B cell (primary cell): ENCODE data around the gene DUSP7. TPM values are rescaled to one million over a fixed set of nuclear protein-coding genes. Genes with fewer than 3 reads are reported as not detected.

Experiments used
- ATAC-seq: fragments of 200-7000 bp; cut with Tn5 transposase; one replicate; pipeline ENCODE4 v1.10.0; 2021; ENCODE audit warnings: low read depth, mild to moderate bottlenecking, moderate number of reproducible peaks, moderate library complexity
- CTCF ChIA-PET: fragments of 350-600 bp; sonication (Branson Sonifier 250); formaldehyde crosslinking; loops from one replicate; lab custom pipeline; 2021; ENCODE audit warnings: antibody characterized with exemption, inconsistent platforms; lab: Charles Lee
- POLR2A ChIA-PET: fragments of 350-600 bp; sonication (Branson Sonifier 250); formaldehyde crosslinking; loops from one replicate; lab custom pipeline; 2021; ENCODE audit warnings: antibody characterized with exemption; lab: Charles Lee
- DNase-seq: peaks from one replicate; pipeline ENCODE4 v3.0.0; 2013
- H2AFZ ChIP-seq: 2 replicates; pipeline ENCODE4 v1.6.1; 2012; ENCODE audit warnings: mild to moderate bottlenecking, low read depth, low read length; ENCODE audit not compliant: insufficient read depth, poor library complexity, severe bottlenecking
- H3K27ac ChIP-seq, 2 donors: 1 replicate in 1 of 2; 2 replicates in 1 of 2; pipeline ENCODE4 v1.5.1; 2012 to 2013; ENCODE audit warnings: low read length in 2 of 2, mild to moderate bottlenecking in 2 of 2, moderate library complexity in 1 of 2
- H3K27me3 ChIP-seq, 4 experiments: fragments of 200-600 bp in 1 of 4; sonication (generic) in 1 of 4; replicated peaks in 1 of 4; 1 replicate in 2 of 4; 2 replicates in 2 of 4; pipeline versions ENCODE4 v1.6.1 to v1.7.0; 2013 to 2016; ENCODE audit warnings: low read length in 3 of 4, mild to moderate bottlenecking in 2 of 4, mixed read lengths in 1 of 4, moderate library complexity in 1 of 4; ENCODE audit not compliant: insufficient read depth in 4 of 4, control insufficient read depth in 3 of 4; ENCODE audit errors: control extremely low read depth in 1 of 4
- H3K36me3 ChIP-seq, 2 experiments: replicated peaks in 1 of 2; 1 replicate in 1 of 2; 2 replicates in 1 of 2; pipeline versions ENCODE4 v1.6.1 to v1.7.1; 2013; ENCODE audit warnings: low read length in 1 of 2; ENCODE audit not compliant: insufficient read depth in 2 of 2, control insufficient read depth in 1 of 2; ENCODE audit errors: control extremely low read depth in 1 of 2, extremely low read depth in 1 of 2
- H3K4me1 ChIP-seq, 2 donors: fragments of 200-600 bp in 1 of 2; sonication (generic) in 1 of 2; 1 replicate in 1 of 2; 2 replicates in 1 of 2; pipeline versions ENCODE4 v1.5.1 to v1.6.1; 2013 to 2017; ENCODE audit warnings: low read length in 2 of 2; ENCODE audit not compliant: control insufficient read depth in 2 of 2, insufficient read depth in 2 of 2
- H3K4me2 ChIP-seq: replicated peaks from 2 replicates; pipeline ENCODE3; 2012; ENCODE audit warnings: mild to moderate bottlenecking, low read depth, low read length; ENCODE audit not compliant: poor library complexity, severe bottlenecking
- H3K4me3 ChIP-seq, 5 experiments: fragments of 200-600 bp in 1 of 5; sonication (generic) in 1 of 5; 1 replicate in 3 of 5; 2 replicates in 2 of 5; pipeline versions ENCODE4 v1.5.1 to v1.7.0; 2011 to 2016; ENCODE audit warnings: low read length in 4 of 5, mild to moderate bottlenecking in 4 of 5, low read depth in 2 of 5, control low read depth in 1 of 5, moderate library complexity in 1 of 5; ENCODE audit not compliant: insufficient read depth in 1 of 5; ENCODE audit errors: control extremely low read depth in 1 of 5, extremely low read depth in 1 of 5
- H3K79me2 ChIP-seq: fragments of 200-600 bp; sonication (generic); one replicate; pipeline ENCODE4 v1.6.0; 2016; ENCODE audit warnings: low read length; ENCODE audit not compliant: control insufficient read depth, insufficient read depth
- H3K9ac ChIP-seq: fragments of 200-600 bp; sonication (generic); 2 replicates; pipeline ENCODE4 v1.6.1; 2017; ENCODE audit warnings: mild to moderate bottlenecking, low read length, moderate library complexity
- H3K9me3 ChIP-seq, 3 donors: one replicate each; pipeline versions ENCODE4 v1.6.1 to v1.7.1; 2013; ENCODE audit warnings: low read length in 2 of 3; ENCODE audit not compliant: control insufficient read depth in 2 of 3, insufficient read depth in 1 of 3; ENCODE audit errors: control extremely low read depth in 1 of 3
- H4K20me1 ChIP-seq: 2 replicates; pipeline ENCODE4 v1.6.0; 2012; ENCODE audit warnings: mild to moderate bottlenecking, low read length; ENCODE audit not compliant: insufficient read depth, control insufficient read depth, poor library complexity, severe bottlenecking
- H3K27ac Mint-ChIP-seq: one replicate; pipeline ENCODE4 v1.8.0; 2021; ENCODE audit warnings: mixed read lengths
- H3K27me3 Mint-ChIP-seq: one replicate; pipeline ENCODE4 v1.8.0; 2021; ENCODE audit warnings: mixed read lengths
- H3K4me1 Mint-ChIP-seq: one replicate; pipeline ENCODE4 v1.8.0; 2021; ENCODE audit warnings: mixed read lengths
- H3K4me3 Mint-ChIP-seq: one replicate; pipeline ENCODE4 v1.8.0; 2021; ENCODE audit warnings: mixed read lengths
- H3K9me3 Mint-ChIP-seq: one replicate; pipeline ENCODE4 v1.8.0; 2022; ENCODE audit warnings: mixed read lengths; ENCODE audit not compliant: insufficient read depth
- EZH2 ChIP-seq: IDR thresholded peaks from 2 replicates; pipeline ENCODE4 v1.6.1; 2012; ENCODE audit warnings: borderline replicate concordance, low read depth, mild to moderate bottlenecking, moderate library complexity, low read length; ENCODE audit not compliant: insufficient read depth, poor library complexity, severe bottlenecking
- WGBS: methylation state at CpG from one replicate; pipeline ENCODE4 v1.1.5; 2013; ENCODE audit warnings: missing lambda C conversion rate; ENCODE audit not compliant: insufficient coverage; 5-methylcytosine and 5-hydroxymethylcytosine counted together
- intact Hi-C: fragments of 100-400 bp; cut with micrococcal nuclease; formaldehyde crosslinking; loops from one replicate; pipeline ENCODE4 v1.10.0; 2022
- polyA plus RNA-seq: library from polyadenylated mRNA; depleted of rRNA; stranded (reverse); fragments of >200 nt; gene quantifications from 2 replicates; pipeline ENCODE4 v1.2.3, GENCODE V29; 2012
- total RNA-seq, 2 donors: library from RNA; stranded (reverse); fragments of 120-200 nt in 1 of 2; gene quantifications; 1 replicate in 1 of 2; 2 replicates in 1 of 2; pipeline versions ENCODE4 v1.2.3 to v1.2.4, GENCODE V29; 2013 to 2022
- TF ChIP-seq, protein P1 (sequence below): fragments of 200-600 bp; IDR thresholded peaks from one replicate; pipeline ENCODE4 v1.8.0; 2022; ENCODE audit warnings: antibody characterized with exemption, mild to moderate bottlenecking

DUSP7 gene
- total and polyA plus RNA-seq, 2 donors (not counting 1 experiment from before 2014, with no cell fraction given), result 5.1 to 6.9 TPM

DNA sequence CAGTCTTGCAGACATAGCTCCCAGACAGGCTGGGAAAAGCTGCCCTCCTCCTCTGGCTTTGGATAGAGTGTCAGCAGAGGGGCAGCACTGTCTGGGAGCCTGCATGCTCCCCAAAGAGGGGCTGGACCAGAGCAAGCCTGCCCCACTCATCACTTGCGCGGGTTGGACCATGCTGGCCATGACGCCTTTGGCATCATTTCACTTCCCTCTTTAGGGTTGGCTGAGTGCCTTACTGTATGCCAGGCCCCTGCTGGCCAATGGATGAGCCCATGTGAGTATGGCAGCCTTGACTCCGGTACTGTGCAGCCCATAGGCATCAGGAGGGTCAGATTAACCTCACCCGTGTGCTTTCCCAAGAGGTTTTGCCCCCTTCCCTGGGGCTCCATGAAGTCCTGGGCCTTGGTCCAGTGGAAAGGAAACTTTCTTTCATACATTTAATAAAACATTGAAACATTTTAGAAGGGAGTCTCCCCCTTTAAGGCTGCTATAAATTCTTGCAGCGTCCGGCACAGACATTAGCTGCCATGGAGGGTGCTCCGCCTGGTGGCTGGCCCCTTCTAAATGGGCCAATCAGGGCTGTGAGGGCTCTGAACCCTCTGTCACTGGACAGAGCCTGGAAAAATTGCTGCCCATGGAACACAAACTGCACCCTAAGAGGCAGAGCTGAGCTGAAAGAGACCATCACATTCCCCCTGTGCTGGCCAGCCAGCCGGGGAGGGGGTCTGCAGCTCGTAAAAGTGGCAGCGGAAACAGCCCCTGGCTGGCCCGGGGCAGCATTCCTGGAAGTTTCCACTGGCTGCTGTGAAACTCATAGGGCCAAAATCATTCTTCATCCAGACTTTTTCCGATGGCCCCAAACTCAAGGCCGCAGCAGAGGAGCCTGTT lies 20.8 kb upstream of the DUSP7 start:
- Histone ChIP-seq H2AFZ (no peak overlapping the region), H3K9me3 (no peaks in the 10 kb centered on the region), H3K27ac (no peak overlapping the region), H3K4me1 (no peaks in the 10 kb centered on the region), H3K4me3 (no peak overlapping the region), H3K4me2 (no peak overlapping the region), H3K9ac (no peak overlapping the region), H3K27me3 (no peaks in the 10 kb centered on the region), H4K20me1 (no peaks in the 10 kb centered on the region), H3K36me3 (no peaks in the 10 kb centered on the region), H3K79me2 (no peaks in the 10 kb centered on the region)
- H3K9me3 Mint-ChIP-seq, result no peaks in the 10 kb centered on the region
- H3K27me3 Mint-ChIP-seq, result no peaks in the 10 kb centered on the region
- H3K4me3 Mint-ChIP-seq, result no peak overlapping the region
- no peak for ATAC-seq
- ChIA-PET CTCF (no interaction called here), POLR2A (no interaction called here)
- no peak overlapping the region for H3K27ac Mint-ChIP-seq
- no peaks in the 10 kb centered on the region for H3K4me1 Mint-ChIP-seq
- TF ChIP-seq, protein P1, sequence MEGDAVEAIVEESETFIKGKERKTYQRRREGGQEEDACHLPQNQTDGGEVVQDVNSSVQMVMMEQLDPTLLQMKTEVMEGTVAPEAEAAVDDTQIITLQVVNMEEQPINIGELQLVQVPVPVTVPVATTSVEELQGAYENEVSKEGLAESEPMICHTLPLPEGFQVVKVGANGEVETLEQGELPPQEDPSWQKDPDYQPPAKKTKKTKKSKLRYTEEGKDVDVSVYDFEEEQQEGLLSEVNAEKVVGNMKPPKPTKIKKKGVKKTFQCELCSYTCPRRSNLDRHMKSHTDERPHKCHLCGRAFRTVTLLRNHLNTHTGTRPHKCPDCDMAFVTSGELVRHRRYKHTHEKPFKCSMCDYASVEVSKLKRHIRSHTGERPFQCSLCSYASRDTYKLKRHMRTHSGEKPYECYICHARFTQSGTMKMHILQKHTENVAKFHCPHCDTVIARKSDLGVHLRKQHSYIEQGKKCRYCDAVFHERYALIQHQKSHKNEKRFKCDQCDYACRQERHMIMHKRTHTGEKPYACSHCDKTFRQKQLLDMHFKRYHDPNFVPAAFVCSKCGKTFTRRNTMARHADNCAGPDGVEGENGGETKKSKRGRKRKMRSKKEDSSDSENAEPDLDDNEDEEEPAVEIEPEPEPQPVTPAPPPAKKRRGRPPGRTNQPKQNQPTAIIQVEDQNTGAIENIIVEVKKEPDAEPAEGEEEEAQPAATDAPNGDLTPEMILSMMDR, result no peak
- no peak for TF ChIP-seq EZH2
- no peak for DNase-seq
- 98% methylated on average over 13 of the region's 14 CpGs for WGBS
- intact Hi-C loops, result no loop called here

DNA sequence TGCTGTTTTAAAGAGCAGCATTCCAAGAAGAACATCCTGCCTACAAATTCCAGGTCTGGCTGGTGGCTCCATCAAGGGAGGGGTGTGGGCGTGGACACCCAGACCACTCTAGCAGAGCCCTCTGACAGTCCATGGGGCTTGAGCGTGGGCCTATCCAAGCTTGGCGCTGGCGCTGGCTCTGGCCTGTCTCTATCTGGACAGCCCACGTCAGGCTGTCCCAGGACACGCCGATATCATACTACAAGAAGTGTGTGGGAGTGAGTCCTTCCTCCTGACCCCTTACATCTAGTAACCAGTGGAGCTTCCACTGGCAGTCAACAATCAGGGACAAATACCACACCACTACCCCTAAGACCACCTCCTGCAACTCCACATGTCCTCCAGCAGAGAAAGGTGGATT lies 17.1 kb upstream of the DUSP7 start:
- Histone ChIP-seq H3K4me3 (no peak overlapping the region), H3K79me2 (no peaks in the 10 kb centered on the region), H3K4me2 (no peak overlapping the region), H3K4me1 (no peaks in the 10 kb centered on the region), H4K20me1 (no peaks in the 10 kb centered on the region), H2AFZ (no peak overlapping the region), H3K9me3 (no peaks in the 10 kb centered on the region), H3K9ac (no peak overlapping the region), H3K36me3 (no peaks in the 10 kb centered on the region), H3K27ac (no peak overlapping the region), H3K27me3 (no peaks in the 10 kb centered on the region)
- no peaks in the 10 kb centered on the region for H3K4me1 Mint-ChIP-seq
- H3K4me3 Mint-ChIP-seq, result no peak overlapping the region
- no peaks in the 10 kb centered on the region for H3K9me3 Mint-ChIP-seq
- no peak overlapping the region for H3K27ac Mint-ChIP-seq
- ATAC-seq (no peak), DNase-seq (no peak)
- intact Hi-C loops, result no loop called here
- no peaks in the 10 kb centered on the region for H3K27me3 Mint-ChIP-seq
- CTCF ChIA-PET, result no interaction called here
- no peak for TF ChIP-seq EZH2
- TF ChIP-seq, protein P1, result no peak
- WGBS, result 99% methylated on average over 7 of the region's 7 CpGs
- POLR2A ChIA-PET, result no interaction called here
